HG03103 (cell line): Measurements from ENCODE around the gene MYOF.

Source experiments
- ATAC-seq: cut with Tn5 transposase; IDR thresholded peaks from one replicate; pipeline ENCODE4 v1.9.1; 2021; ENCODE audit warnings: low read depth; ENCODE audit not compliant: unreplicated experiment

Gene MYOF

DNA sequence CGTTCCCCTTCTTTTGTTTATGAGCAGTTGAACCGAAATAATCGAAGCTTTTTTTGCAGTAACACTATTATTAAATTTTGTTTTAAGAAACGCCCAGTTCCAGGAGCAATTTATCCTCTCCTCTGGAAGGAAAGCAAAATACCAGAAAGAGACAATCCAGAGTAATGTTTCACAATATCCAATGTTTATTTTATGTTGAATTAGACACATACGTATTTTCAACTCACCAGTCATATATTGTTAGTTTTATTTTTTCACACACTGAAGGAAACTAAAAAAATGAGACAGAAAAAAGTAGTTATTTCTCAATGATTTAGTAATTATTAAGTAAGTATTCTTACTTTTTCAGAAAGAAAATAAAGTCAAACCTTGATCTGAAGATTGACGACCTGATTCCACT lies 85.1 kb downstream of the MYOF start:
- ATAC-seq: no peak

DNA sequence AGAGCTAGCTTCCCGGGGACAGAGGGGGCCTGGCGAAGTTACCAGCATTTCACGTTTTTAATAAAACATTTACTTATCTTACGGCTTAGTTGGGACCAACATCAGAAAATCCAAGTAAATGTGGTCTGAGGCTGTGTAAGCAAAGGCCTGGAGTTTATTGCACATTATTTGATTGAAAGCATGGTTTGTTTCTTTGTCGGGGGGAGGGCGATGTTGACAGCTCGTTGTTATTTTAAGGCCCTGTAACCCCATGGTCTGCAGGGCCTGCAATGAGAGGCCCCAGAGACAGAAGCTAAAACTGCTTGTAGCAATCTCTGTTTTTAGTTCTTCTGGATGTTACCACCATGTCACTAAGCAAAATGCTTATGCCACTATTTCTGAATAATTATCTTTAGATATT lies 88.9 kb downstream of the MYOF start:
- no peak for ATAC-seq

GRCh38 chr10:93392121-93392520 lies 90.0 kb downstream of the MYOF start:
- ATAC-seq: no peak

- ATAC-seq: no peak
Observed at GRCh38 chr10:93390306-93391090, 91.6 kb downstream of the MYOF start.

DNA sequence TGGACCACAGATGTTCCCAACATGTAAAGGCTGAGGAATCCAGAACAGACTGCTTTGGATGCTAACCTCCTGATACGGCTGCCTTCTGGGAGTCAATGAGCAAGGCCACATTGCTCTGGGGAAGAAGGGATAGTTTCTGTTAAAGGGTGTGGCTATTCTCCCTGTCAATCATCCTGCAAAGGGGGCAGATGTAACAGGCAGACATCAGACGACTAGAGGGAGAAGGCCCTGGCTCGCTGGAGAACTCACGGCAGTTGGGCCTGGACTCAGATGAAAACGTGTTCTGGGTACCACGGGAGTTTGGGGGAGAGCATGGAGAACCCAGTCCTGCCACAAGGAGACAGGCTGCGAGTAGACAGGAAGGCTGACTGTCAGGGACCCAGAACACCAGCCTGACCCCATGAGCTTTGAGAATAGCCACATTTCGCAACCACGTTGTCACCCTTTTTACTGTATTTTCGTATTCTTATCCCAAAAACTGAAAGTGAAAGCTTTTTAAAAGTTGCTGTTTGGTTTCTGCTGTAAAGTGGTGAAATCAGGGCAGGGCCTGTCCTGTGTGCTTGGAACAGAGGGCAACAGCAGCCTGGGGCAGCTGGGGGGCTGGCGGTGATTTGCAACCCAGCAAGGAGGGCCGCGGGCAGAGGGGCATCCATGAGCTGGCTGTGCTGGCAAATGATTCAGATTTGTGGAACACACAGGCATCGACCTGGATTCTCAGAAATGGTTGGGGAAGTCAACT lies 95.3 kb downstream of the MYOF start:
- ATAC-seq: no peak

- ATAC-seq: no peak
Observed at GRCh38 chr10:93385345-93385744, 96.8 kb downstream of the MYOF start.

DNA sequence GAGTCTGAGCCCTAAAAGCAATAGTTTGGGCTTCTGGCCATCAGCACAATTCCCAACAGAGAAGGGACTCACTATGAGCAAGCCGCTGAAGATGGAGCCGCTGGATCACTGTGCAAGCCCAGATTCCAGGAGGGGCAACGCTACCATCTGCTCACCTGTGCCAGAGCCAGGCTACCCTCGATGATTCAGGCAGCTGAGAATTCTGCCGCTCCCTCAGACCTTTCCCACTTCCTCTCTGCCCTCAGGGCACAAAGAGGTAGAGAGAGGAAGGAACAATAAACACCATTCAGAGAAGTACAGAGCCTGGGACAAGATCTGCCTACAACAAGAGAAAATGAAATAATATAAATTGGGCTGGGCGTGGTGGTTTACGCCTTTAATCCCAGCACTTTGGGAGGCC lies 98.1 kb downstream of the MYOF start:
- no peak for ATAC-seq

GRCh38 chr10:93383562-93383981 lies 98.6 kb downstream of the MYOF start:
- no peak for ATAC-seq

- ATAC-seq: no peak
Observed at GRCh38 chr10:93379731-93380575, 102.2 kb downstream of the MYOF start.

DNA sequence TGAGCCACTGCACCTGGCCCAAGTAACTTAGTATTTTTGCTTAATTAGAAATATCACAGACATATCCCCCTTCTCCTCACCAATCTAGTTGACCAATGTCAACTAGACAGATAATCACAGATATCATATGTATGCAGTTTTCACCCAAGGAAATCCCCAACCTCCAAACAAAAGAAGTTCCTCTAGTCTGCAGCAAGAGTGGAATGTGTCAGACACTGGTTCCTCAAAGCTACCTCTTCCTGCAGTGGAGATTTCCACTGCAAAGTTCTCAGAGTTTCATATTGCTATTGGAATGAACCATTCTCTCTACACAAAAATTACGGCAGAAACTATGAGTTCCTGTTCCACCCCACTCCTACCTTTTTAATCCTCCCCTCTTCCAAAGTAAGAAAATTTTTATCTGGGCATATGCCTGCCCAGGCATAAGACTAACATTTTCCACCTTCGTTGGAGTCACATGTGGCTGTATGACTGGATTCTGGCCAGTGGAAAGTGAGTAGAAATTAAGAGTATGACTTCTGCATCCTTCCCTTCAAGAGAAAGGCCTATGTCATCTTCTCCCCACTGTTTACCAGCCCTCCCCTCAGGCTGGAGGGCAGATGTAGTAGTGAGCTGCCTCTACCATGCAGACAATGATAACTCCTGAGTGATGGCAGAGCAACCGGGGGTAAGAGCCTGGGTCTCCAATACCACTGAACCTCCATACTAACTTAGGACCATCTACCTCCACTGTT lies 103.0 kb downstream of the MYOF start:
- no peak for ATAC-seq

DNA sequence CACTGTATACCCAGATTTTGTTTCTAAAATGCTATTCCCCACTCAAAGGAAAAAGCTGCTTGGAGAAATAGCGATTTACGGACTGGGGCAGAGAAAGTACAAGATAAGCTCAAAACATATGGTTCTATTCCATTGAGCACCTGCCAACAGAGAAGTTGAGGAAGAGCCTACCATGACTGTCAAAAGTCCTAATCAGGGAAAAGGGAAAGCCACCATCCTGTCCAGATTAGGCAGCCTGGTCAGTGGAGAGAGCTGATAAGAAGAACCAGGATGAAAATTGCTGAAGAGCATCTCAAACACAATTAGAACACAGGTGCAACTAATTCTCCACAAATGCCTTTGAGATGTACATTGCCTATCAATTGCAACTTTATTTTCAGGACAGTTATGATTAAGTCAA lies 104.1 kb downstream of the MYOF start:
- ATAC-seq: no peak

- no peak for ATAC-seq
Observed at GRCh38 chr10:93376372-93377293, 105.5 kb downstream of the MYOF start.

DNA sequence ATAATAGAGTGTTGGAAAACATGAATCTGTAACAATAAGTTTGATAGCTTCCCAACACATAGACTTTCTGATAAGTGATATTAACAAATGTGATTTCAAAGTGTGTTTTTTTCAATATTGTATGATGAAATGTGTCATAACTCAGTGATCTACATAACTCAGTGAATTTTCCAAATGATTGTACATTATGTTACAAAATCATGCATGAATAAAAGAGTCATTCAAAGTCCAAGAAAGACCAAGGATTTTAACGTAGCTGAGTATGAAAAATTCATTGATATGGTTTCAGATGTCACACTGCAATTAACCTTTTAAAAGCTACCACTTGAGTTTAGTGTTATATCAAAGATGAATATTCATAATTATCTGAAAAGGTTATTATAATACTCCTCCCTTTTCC lies 111.2 kb downstream of the MYOF start:
- no peak for ATAC-seq

- no peak for ATAC-seq
Observed at GRCh38 chr10:93369588-93370164, 112.5 kb downstream of the MYOF start.

GRCh38 chr10:93368210-93368609 lies 113.9 kb downstream of the MYOF start:
- no peak for ATAC-seq

GRCh38 chr10:93367664-93368063 lies 114.5 kb downstream of the MYOF start:
- no peak for ATAC-seq

- ATAC-seq: no peak
Observed at GRCh38 chr10:93364966-93365365, 117.2 kb downstream of the MYOF start.

DNA sequence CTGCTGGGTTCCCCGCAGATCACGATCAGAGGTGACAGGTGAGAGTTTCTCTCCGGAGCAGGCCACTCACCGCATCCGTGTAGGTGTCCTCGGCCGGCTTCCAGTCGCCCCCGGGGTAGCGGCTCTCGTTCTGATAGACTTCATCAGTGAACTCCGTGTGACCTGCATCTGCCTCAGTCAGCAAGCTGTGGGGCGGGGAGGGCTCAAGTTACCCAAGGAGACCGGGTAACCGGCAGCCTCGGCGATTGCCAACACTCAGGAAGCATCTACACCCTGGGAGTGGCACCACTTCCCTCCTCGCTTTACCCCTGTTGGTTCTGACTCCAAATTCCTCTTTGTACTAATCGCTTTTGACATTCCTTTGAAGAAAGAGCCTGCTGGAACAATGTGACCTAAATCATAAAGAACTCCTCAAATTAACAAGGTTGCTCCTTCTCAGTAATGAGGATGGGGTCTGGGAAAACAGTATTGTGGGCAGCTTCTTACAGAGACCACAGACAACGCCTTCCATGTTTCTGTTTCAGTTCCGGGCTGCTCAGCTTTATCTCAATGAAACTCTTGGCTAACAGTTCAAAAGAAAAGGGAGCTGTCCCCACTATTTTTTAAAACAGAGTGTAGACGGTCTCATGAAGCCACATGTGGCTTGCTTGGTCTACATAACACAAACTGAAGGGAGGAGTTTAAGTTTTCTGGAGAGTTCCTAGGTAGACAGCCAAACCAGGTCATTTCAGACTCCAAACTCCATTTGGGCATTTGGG lies 118.1 kb downstream of the MYOF start:
- no peak for ATAC-seq
